Stimulated activated CD4-positive, alpha-beta T cell treated with anti-CD3 and anti-CD28 coated beads, TNF-alpha, amount 100 ng/mL, for 4 hours (primary cell): ENCODE data around the gene SLC1A7.
"Not testable (repeated sequence)": the region's sequence is repeated elsewhere in the genome, so short reads cannot be mapped to it uniquely, and the experiment has no call there.

Experiments used
- DNase-seq, 3 experiments: peaks; one replicate each; pipeline ENCODE4 v3.0.0-alpha.2; 2020; ENCODE audit warnings: low read depth in 3 of 3

Gene SLC1A7

GRCh38 chr1:53142226-53142853 lies at the start of gene SLC1A7:
Gene SLC1A7 (minus strand): TSS chr1:53142638. CDS start chr1:53142449, 189 bp downstream.
- DNase-seq: no peak

GRCh38 chr1:53190210-53190611 lies 47.8 kb upstream of the SLC1A7 start:
- DNase-seq: no peak

- DNase-seq: no peak
Measured at GRCh38 chr1:53189061-53189460, 46.6 kb upstream of the SLC1A7 start.

- DNase-seq: no peak
Measured at GRCh38 chr1:53188099-53188498, 45.7 kb upstream of the SLC1A7 start.

GRCh38 chr1:53187401-53187800 lies 45.0 kb upstream of the SLC1A7 start:
- DNase-seq: no peak

GRCh38 chr1:53186533-53186932 lies 44.1 kb upstream of the SLC1A7 start:
- DNase-seq: no peak

- DNase-seq: not testable (repeated sequence)
Measured at GRCh38 chr1:53185955-53186297, 43.5 kb upstream of the SLC1A7 start.

- DNase-seq: no peak
Measured at GRCh38 chr1:53183095-53183990, 40.9 kb upstream of the SLC1A7 start.

- DNase-seq: no peak
Measured at GRCh38 chr1:53182716-53183094, 40.3 kb upstream of the SLC1A7 start.

- DNase-seq: peak; percentile 57 to 70 (median 61)
Measured at GRCh38 chr1:53182111-53182593, 39.7 kb upstream of the SLC1A7 start.

- no peak for DNase-seq
Measured at GRCh38 chr1:53180951-53181350, 38.5 kb upstream of the SLC1A7 start.

- DNase-seq: no peak
Measured at GRCh38 chr1:53180226-53180625, 37.8 kb upstream of the SLC1A7 start.

- no peak for DNase-seq
Measured at GRCh38 chr1:53176452-53177208, 34.2 kb upstream of the SLC1A7 start.

- DNase-seq: no peak
Measured at GRCh38 chr1:53174971-53175913, 32.8 kb upstream of the SLC1A7 start.

- no peak for DNase-seq
Measured at GRCh38 chr1:53172426-53173128, 30.1 kb upstream of the SLC1A7 start.

GRCh38 chr1:53166912-53167311 lies 24.5 kb upstream of the SLC1A7 start:
- DNase-seq: no peak

- DNase-seq: no peak
Measured at GRCh38 chr1:53166366-53166765, 23.9 kb upstream of the SLC1A7 start.

- no peak for DNase-seq
Measured at GRCh38 chr1:53165408-53165961, 23.0 kb upstream of the SLC1A7 start.

- DNase-seq: no peak
Measured at GRCh38 chr1:53163291-53163768, 20.9 kb upstream of the SLC1A7 start.

GRCh38 chr1:53162621-53163020 lies 20.2 kb upstream of the SLC1A7 start:
- DNase-seq: no peak
